GM21786 (cell line): ENCODE results near the gene PPP3R1.
"Not testable (repeated sequence)": the region's sequence is repeated elsewhere in the genome, so short reads cannot be mapped to it uniquely, and the experiment has no call there.

Source experiments
- ATAC-seq: cut with Tn5 transposase; IDR thresholded peaks from one replicate; pipeline ENCODE4 v1.9.1; 2021; ENCODE audit not compliant: unreplicated experiment

PPP3R1 gene

GRCh38 chr2:68190991-68191731 lies 61.2 kb downstream of the PPP3R1 start:
- ATAC-seq, result no peak

DNA sequence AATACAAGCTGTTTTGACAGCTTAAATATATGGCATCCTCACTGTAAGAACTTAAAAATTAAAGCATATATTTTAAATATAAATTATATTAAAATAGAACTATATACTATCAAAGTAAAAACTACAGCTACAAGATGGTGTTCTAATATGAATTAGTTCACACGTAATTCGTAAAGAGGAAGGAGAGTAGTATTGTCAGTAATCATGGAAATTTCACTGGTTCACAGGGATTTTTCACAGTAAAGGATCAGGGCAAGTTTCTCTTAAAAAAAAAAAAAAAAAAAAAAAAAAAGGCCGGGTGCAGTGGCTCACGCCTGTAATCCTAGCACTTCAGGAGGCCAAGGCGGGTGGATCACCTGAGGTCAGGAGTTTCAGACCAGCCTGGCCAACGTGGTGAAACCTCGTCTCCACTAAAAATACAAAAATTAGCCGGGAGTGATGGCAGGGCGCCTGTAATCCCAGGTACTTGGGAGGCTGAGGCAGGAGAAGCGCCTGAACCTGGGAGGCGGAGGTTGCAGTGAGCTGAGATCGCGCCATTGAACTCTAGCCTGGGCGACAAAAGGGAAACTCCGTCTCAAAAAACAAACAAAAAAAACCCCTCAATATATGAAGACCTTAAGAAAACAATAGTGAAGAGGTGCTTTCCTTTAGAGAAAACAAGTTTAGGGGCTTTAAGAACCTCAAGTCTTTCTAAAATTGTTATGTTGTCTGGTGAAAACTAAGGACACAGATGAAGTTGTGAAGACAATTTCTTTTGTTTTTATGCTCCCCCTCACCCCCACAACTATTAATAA lies 62.1 kb downstream of the PPP3R1 start:
- ATAC-seq, result no peak

- no peak for ATAC-seq
These were observed 63.5 kb downstream of the PPP3R1 start for GRCh38 chr2:68188831-68189230.

DNA sequence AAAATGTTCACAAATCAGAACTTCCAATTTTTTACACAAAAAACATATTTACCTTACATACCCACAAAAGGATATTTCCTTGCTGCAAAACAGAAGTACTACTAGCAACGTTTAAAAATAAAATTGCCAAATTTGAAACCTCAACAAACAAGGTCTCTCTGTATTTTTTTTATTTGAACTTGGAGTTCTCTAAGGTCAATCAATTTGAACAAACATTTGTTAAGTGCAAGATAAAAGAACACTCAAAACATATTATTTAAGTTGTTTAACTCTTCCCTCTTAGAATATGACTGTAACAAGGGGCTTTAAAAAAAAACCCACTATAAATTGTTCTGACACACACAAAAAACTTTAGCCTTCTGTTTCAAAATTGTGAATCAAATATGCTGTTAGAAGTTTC lies 65.0 kb downstream of the PPP3R1 start:
- no peak for ATAC-seq

DNA sequence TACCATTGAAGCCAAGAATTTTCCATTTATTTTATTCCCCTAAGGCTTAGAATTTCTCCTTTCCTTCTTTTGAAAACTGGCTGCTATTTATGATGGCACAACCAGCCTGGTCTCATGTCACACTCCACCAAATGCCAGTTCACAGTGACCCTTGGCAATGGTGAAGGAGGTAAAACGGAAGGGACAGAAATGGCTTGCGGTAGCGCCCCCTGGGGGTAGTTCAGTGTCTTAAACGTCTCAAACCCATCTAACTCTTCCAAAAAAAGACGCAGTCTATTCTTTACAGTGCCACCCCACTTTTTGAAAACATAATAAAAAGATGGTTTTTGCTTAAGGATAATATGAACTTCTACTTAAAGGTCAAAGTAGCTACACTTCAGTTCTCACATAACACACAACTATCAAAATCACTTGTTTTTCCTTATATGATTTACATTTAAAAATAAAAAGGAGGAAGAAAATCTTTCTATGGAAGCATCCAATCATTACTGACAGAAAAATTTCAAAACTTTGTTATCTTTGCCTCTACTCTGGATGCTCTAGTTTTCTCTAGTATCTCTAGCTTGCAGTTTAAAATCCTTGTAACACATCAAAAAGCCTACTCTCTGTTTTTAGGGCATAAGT lies 66.7 kb downstream of the PPP3R1 start:
- ATAC-seq, result peak; percentile 53

GRCh38 chr2:68182902-68183301 lies 69.4 kb downstream of the PPP3R1 start:
- ATAC-seq, result no peak

- ATAC-seq, result no peak
These were observed 73.2 kb downstream of the PPP3R1 start for GRCh38 chr2:68178954-68179627.

GRCh38 chr2:68178432-68178831 lies 73.9 kb downstream of the PPP3R1 start:
- no peak for ATAC-seq

- no peak for ATAC-seq
These were observed 74.8 kb downstream of the PPP3R1 start for GRCh38 chr2:68177541-68177940.

DNA sequence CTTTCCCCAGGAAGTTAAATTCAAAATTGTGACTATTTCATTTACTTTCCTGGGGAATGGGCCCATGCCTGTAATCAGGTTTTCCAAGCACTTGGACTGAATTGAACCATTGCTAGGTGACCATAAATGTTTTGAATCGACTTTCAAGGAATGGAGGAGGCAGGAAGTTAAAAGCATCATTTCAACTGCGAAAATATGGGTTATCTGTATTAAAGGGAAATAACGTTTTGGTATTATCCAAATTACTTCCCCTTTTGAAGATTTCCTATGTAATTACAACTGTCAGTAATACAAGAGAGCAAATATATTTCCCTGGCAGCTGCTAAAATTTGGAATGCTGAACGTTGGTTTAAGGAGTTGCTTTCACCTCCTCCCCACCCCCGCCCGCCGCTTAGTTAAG lies 75.7 kb downstream of the PPP3R1 start:
- no peak for ATAC-seq

DNA sequence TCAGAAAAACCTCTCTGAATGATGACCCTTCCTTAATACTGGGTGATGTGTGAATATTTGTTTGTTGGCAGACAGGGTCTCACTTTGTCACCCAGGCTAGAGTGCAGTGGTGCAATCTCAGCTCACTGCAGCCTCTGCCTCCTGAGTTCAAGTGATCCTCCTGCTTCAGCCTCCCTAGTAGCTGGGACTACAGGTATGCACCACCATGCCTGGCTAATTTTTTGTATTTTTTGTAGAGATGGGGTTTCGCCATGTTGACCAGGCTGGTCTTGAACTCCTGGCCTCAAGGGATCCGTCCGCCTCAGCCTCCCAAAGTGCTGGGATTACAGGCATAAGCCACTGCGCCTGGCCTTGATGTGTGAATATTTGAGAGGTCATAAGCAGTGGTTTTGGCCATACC lies 77.1 kb downstream of the PPP3R1 start:
- not testable (repeated sequence) for ATAC-seq

- no peak for ATAC-seq
These were observed 79.2 kb downstream of the PPP3R1 start for GRCh38 chr2:68172990-68173700.

- ATAC-seq, result no peak
These were observed 79.8 kb downstream of the PPP3R1 start for GRCh38 chr2:68172521-68172920.

GRCh38 chr2:68171684-68172083 lies 80.6 kb downstream of the PPP3R1 start:
- ATAC-seq, result no peak

DNA sequence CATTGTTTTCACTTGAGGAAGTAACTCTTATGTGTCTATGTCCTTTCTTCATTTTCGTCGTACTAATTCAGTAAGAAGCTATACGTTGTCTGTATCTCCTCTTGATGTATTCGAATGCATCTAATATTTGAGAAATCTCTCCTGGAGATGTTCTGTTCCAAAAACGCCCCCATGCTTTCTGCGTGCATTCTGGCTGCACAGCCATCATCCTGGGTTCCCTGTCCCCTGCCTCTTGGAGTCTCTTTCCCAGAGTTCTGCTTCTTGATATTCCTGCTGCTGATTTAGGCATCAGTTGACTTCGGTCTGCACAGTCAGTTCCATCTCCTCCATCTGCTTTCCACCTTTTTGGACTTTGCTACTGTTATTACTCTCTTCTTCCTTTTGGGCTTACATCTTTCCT lies 81.2 kb downstream of the PPP3R1 start:
- no peak for ATAC-seq

DNA sequence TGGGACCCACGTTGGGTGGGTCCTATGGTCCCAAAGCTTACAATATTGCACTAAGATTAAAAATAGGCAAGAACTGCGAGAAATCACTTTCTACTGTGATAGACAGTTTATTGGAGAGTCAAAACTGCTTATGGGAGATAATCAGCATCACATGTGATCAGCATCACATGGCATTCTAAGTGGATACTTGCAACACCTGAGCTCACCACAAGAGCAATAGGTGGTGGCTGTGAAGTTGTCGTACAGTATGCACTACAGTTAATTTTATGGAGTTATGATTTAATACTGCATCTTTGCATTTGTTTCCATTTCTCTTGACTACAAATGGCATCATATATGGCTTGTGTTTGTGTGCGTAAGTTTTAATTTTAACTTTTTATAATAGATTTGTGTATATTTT lies 83.0 kb downstream of the PPP3R1 start:
- no peak for ATAC-seq

DNA sequence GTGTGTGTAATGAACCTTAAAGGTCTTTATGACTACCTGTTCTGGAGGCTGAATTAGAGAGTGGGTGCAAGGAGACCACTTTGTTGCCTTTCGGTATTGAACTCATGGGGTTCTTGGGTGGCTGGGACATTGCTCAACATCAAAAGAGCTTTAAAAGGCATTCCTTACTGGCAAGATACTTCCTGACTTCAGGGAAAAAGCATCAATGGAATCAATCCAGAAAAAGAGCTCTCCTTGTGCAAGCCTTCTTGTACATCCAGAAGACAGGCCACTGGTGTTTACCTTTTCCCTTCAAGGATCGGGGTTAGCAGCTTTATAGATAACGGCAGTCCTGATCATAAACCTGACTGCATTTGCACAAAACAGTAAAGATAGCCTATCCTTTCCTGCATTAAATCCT lies 85.1 kb downstream of the PPP3R1 start:
- ATAC-seq, result no peak

DNA sequence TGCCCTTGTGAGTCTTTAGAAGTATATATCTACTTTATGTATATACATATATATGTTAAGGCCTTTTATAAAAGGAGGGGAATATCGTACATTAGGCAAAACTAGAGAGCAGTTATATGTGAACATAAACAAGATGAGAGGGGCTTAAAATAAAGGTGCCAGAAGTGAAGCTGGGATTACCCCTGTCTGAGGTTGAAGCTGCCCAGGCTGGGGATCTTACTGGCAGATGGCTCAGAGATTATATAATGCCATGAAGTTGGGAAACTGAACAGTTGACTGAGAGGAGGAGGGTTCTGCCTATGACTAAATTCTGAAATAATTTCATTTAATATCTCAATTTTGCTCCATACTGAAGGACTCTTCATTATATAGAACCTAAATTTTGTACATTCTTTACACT lies 88.7 kb downstream of the PPP3R1 start:
- ATAC-seq, result no peak

- no peak for ATAC-seq
These were observed 94.2 kb downstream of the PPP3R1 start for GRCh38 chr2:68158134-68158447.

- ATAC-seq, result peak; percentile 92
These were observed 94.8 kb downstream of the PPP3R1 start, which contains the start of gene PNO1 for GRCh38 chr2:68157402-68158133. TSS of gene PNO1 (plus strand) at chr2:68157888. CDS start at chr2:68157935, 47 bp downstream.
